ENCODE data around the gene SMTNL2.

DNA sequence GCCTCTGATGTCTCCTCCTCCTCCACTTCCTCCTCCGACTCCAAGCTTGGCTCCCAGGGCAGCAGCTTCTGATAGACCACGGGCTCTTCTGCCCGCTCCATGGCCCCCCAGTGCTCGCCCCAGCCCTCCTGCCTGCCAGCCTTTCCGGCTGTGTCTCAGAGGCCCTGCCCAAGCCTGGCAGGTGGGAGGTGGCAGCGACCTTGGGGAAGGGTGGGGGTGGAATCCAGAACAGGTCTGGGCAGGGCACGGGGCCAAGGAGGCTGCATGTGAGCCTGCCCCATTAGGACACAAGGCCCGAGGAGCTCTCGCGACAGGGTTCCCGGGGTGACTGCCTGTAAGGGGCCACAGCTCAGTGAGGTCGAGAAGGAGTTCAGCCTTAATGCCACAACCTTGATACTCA lies 23.9 kb upstream of the SMTNL2 start, which contains the start of gene GGT6:
- TF ChIP-seq, protein P1, sequence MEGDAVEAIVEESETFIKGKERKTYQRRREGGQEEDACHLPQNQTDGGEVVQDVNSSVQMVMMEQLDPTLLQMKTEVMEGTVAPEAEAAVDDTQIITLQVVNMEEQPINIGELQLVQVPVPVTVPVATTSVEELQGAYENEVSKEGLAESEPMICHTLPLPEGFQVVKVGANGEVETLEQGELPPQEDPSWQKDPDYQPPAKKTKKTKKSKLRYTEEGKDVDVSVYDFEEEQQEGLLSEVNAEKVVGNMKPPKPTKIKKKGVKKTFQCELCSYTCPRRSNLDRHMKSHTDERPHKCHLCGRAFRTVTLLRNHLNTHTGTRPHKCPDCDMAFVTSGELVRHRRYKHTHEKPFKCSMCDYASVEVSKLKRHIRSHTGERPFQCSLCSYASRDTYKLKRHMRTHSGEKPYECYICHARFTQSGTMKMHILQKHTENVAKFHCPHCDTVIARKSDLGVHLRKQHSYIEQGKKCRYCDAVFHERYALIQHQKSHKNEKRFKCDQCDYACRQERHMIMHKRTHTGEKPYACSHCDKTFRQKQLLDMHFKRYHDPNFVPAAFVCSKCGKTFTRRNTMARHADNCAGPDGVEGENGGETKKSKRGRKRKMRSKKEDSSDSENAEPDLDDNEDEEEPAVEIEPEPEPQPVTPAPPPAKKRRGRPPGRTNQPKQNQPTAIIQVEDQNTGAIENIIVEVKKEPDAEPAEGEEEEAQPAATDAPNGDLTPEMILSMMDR (conservative IDR thresholded peaks at IDR 0.05 in 1 of 2, IDR thresholded peaks at IDR 0.05 in 1 of 2; ENCODE audit: low read depth in 1 of 2, low read length in 2 of 2), result no peak
- TF ChIP-seq EZH2 (IDR thresholded peaks at IDR 0.05; ENCODE audit: low read length, missing control alignments), result no peak
